MG63 (cell line): Measurements from ENCODE around the gene DPEP3. TPM values are rescaled to one million over a fixed set of nuclear protein-coding genes. Genes with fewer than 3 reads are reported as not detected.

Experiments used
- DNase-seq: peaks from one replicate; pipeline ENCODE4 v3.0.0-alpha.2; 2020
- H3K27me3 ChIP-seq: fragments of 250-450 bp; sonication (Bioruptor Pico); 2 replicates; pipeline ENCODE4 v1.5.1; 2020; ENCODE audit warnings: mild to moderate bottlenecking, moderate library complexity
- H3K36me3 ChIP-seq: fragments of 250-450 bp; sonication (Bioruptor Pico); 2 replicates; pipeline ENCODE4 v1.5.1; 2020; ENCODE audit warnings: mild to moderate bottlenecking, moderate library complexity
- H3K4me3 ChIP-seq: fragments of 250-450 bp; sonication (Bioruptor Pico); 2 replicates; pipeline ENCODE4 v1.5.1; 2020; ENCODE audit warnings: mild to moderate bottlenecking, moderate library complexity
- H3K9me3 ChIP-seq: fragments of 250-450 bp; sonication (Bioruptor Pico); 2 replicates; pipeline ENCODE4 v1.5.1; 2020; ENCODE audit warnings: mild to moderate bottlenecking, moderate library complexity
- total RNA-seq: library from RNA; depleted of rRNA; stranded (reverse); fragments of >200 nt; shearing (Covaris generic); gene quantifications from 2 replicates; pipeline ENCODE4 v1.2.3, GENCODE V29; 2014; ENCODE audit warnings: low replicate concordance; rRNA removed

The DPEP3 gene
- total RNA-seq, 1 experiment from 2014 or later = not detected

GRCh38 chr16:67931712-67932461, 48.4 kb downstream of the DPEP3 start, which contains the start of gene CTRL:
Gene CTRL (minus strand): TSS chr16:67931862. CDS start chr16:67931852, 10 bp downstream.
- Histone ChIP-seq H3K9me3 (no peaks in the 10 kb centered on the region), H3K4me3 (no peak within 1 kb of the TSS), H3K27me3 (no peaks in the 10 kb centered on the region), H3K36me3 (peaks cover 2% of the 10 kb centered on the region; the same call in 1 of the 2 replicates)
- DNase-seq = no peak

DNA sequence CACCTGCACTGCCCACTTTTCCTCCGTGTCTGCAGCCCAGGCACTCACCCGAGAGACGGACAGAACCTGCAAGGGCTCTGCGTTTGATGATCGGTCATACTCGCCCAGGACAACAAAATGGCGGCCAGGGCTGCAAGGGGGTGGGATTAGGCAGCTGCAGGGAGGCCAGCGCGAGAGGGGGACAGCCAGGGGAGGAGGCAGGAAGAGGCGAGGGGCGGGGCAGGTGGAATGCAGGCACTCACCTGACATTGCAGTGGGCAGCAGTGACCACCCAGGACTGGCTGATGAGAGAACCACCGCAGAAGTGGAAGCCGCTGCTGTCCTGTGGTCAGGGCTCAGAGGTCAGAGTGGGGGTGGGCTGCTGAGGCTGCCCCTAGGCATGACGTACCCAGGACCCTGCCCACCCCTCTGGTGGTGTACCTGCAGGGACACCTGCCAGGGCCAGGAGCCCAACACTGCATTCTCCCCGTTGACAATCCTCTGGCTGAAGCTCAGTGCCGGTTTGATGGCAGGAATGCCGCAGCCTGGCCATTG, 49.6 kb downstream of the DPEP3 start:
- Histone ChIP-seq H3K4me3 (no peak overlapping the region), H3K27me3 (no peaks in the 10 kb centered on the region), H3K9me3 (no peaks in the 10 kb centered on the region), H3K36me3 (no peaks in the 10 kb centered on the region; the same call in 1 of the 2 replicates)
- no peak for DNase-seq

GRCh38 chr16:67930191-67930590, 50.1 kb downstream of the DPEP3 start:
- no peak for DNase-seq
- Histone ChIP-seq H3K9me3 (no peaks in the 10 kb centered on the region), H3K4me3 (no peak overlapping the region), H3K27me3 (no peaks in the 10 kb centered on the region), H3K36me3 (no peaks in the 10 kb centered on the region)

DNA sequence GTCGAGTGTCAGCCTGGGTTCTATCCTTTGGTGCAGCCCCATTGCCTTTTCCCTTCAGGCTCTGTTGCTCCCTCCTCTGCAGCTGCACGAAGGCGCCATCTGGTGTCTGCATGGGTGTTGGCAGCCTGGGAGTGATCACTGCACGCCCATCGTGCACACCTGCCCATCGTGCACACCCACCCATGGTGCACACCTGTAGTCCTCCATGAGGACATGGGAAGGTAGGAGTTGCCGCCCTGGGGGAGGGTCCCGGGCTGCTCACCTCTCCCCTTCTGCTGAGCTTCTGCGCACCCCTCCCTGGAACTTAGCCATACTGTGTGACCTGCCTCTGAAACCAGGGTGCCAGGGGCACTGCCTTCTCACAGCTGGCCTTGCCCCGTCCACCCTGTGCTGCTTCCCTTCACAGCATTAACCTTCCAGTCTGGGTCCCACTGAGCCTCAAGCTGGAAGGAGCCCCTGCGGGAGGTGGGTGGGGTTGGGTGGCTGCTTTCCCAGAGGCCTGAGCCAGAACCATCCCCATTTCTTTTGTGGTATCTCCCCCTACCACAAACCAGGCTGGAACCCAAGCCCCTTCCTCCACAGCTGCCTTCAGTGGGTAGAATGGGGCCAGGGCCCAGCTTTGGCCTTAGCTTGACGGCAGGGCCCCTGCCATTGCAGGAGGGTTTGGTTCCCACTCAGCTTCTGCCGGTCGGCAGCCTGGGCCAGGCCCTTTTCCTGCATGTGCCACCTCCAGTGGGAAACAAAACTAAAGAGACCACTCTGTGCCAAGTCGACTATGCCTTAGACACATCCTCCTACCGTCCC, 51.5 kb downstream of the DPEP3 start:
- H3K27me3 ChIP-seq = no peaks in the 10 kb centered on the region
- H3K9me3 ChIP-seq = no peaks in the 10 kb centered on the region
- H3K4me3 ChIP-seq = no peak overlapping the region
- DNase-seq = peak; percentile 45
- no peaks in the 10 kb centered on the region for H3K36me3 ChIP-seq

GRCh38 chr16:67928147-67928546, 52.2 kb downstream of the DPEP3 start:
- Histone ChIP-seq H3K27me3 (no peaks in the 10 kb centered on the region), H3K4me3 (no peak overlapping the region), H3K9me3 (no peaks in the 10 kb centered on the region), H3K36me3 (no peaks in the 10 kb centered on the region)
- DNase-seq = no peak

- no peaks in the 10 kb centered on the region for H3K9me3 ChIP-seq
- H3K27me3 ChIP-seq = no peaks in the 10 kb centered on the region
- DNase-seq = no peak
- H3K36me3 ChIP-seq = no peaks in the 10 kb centered on the region
- no peak overlapping the region for H3K4me3 ChIP-seq
Measured at GRCh38 chr16:67927131-67927941, 53.0 kb downstream of the DPEP3 start.

DNA sequence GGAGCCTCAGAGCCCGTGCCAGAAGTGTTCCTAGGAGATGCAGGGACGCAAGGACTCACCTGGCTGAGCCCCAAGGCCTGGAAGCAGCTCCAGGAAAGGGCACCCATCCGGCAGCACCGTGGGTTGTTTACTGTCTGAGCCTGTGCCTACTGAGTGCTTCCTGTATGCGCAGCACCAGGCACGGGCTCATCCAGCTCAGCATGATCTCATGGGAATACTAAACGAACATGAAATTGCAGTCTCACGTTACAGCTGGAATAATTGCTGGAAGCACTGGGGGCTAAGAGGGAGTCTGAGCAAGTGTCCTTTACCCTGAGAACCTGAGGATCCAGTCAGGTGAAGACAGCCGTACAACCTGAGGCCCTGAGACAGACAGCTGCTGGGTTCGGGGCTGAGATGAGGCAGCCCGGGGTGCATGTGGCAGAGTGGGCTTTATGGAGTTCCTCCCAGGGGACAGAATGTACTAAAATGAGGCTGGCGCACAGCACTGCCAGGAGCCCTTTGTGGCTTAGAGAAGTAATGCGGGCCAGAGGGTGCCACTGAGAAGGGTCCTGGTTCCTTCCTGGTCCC, 54.0 kb downstream of the DPEP3 start:
- Histone ChIP-seq H3K4me3 (no peak overlapping the region), H3K36me3 (no peaks in the 10 kb centered on the region), H3K27me3 (no peaks in the 10 kb centered on the region), H3K9me3 (no peaks in the 10 kb centered on the region)
- peak; percentile 34 for DNase-seq

Other genes starting within 250 kb of the DPEP3 start
- gene RANBP10, start 173.9 kb downstream of the DPEP3 start, total RNA-seq = 0.79 and 1.8 TPM in 2 replicates
- 1.4 TPM in 1 of 2 replicates, not detected in the other for gene TSNAXIP1, start 173.6 kb downstream of the DPEP3 start, total RNA-seq
- 37.2 and 42.9 TPM in 2 replicates for gene THAP11, start 138.2 kb downstream of the DPEP3 start, total RNA-seq
- gene NUTF2, start 133.6 kb downstream of the DPEP3 start, total RNA-seq = 55.9 and 178 TPM in 2 replicates
- 20.4 and 27.4 TPM in 2 replicates for gene CENPT, start 132.8 kb downstream of the DPEP3 start, total RNA-seq
- gene EDC4, start 107.4 kb downstream of the DPEP3 start, total RNA-seq = 19.8 and 38.6 TPM in 2 replicates
- gene NRN1L, start 95.6 kb downstream of the DPEP3 start, total RNA-seq = not detected in 2 replicates
- gene PSKH1, start 87.2 kb downstream of the DPEP3 start, total RNA-seq = 3.1 and 13.8 TPM in 2 replicates
- 0.72 and 1.9 TPM in 2 replicates for gene CTRL, start 48.6 kb downstream of the DPEP3 start, total RNA-seq
- 8.8 and 12.7 TPM in 2 replicates for gene PSMB10, start 43.6 kb downstream of the DPEP3 start, total RNA-seq
- gene LCAT, start 36.4 kb downstream of the DPEP3 start, total RNA-seq = 0.16 TPM in 1 of 2 replicates, not detected in the other
- gene SLC12A4, start 11.9 kb downstream of the DPEP3 start, total RNA-seq = 11.9 and 12.3 TPM in 2 replicates
- gene DPEP2, start 19.0 kb upstream of the DPEP3 start, total RNA-seq = not detected in 2 replicates
- gene DPEP2NB, start 35.4 kb upstream of the DPEP3 start, total RNA-seq = not detected in 2 replicates
- 17.9 and 18.0 TPM in 2 replicates for gene DDX28, start 42.7 kb upstream of the DPEP3 start, total RNA-seq
- gene DUS2, start 42.8 kb upstream of the DPEP3 start, total RNA-seq = 16.9 and 25.0 TPM in 2 replicates
- gene NFATC3, start 104.9 kb upstream of the DPEP3 start, total RNA-seq = 4.5 and 4.6 TPM in 2 replicates